Calu3 (cell line): ENCODE data around the gene NBEAL2. TPM values are rescaled to one million over a fixed set of nuclear protein-coding genes. Genes with fewer than 3 reads are reported as not detected.

ENCODE experiments used
- BruUV-seq: library from RNA; stranded (reverse); fragments of 400-500 nt; replicated peaks from 2 replicates; lab custom pipeline; 2021; lab: Mats Ljungman, UMichigan
- CTCF ChIA-PET: fragments of 300-600 bp; sonication (Branson Sonifier 250); formaldehyde crosslinking; loops from one replicate; lab custom pipeline; 2022; ENCODE audit warnings: antibody characterized with exemption; lab: Charles Lee
- DNase-seq: peaks from one replicate; pipeline ENCODE4 v3.0.0; 2022
- H3K27ac Mint-ChIP-seq: one replicate; pipeline ENCODE4 v1.8.0; 2022; ENCODE audit warnings: mixed read lengths; ENCODE audit not compliant: unreplicated experiment
- H3K27me3 Mint-ChIP-seq: one replicate; pipeline ENCODE4 v1.8.0; 2022; ENCODE audit warnings: mixed read lengths; ENCODE audit not compliant: unreplicated experiment
- H3K36me3 Mint-ChIP-seq: one replicate; pipeline ENCODE4 v1.8.0; 2022; ENCODE audit warnings: mild to moderate bottlenecking, moderate library complexity, mixed read lengths; ENCODE audit not compliant: insufficient read depth, unreplicated experiment
- H3K4me1 Mint-ChIP-seq: one replicate; pipeline ENCODE4 v1.8.0; 2022; ENCODE audit warnings: mild to moderate bottlenecking, low read depth, mixed read lengths; ENCODE audit not compliant: unreplicated experiment
- H3K4me3 Mint-ChIP-seq: one replicate; pipeline ENCODE4 v1.8.0; 2022; ENCODE audit warnings: mild to moderate bottlenecking, low read depth, moderate library complexity, mixed read lengths; ENCODE audit not compliant: unreplicated experiment
- H3K9me3 Mint-ChIP-seq: one replicate; pipeline ENCODE4 v1.8.0; 2022; ENCODE audit warnings: low read depth, mixed read lengths; ENCODE audit not compliant: unreplicated experiment
- CTCF ChIP-seq: fragments of 200-600 bp; IDR thresholded peaks from one replicate; pipeline ENCODE4 v1.8.0; 2022; ENCODE audit warnings: antibody characterized with exemption; ENCODE audit not compliant: unreplicated experiment
- intact Hi-C: fragments of 100-400 bp; cut with micrococcal nuclease; formaldehyde crosslinking; loops from one replicate; pipeline ENCODE4 v1.10.0; 2022; ENCODE audit not compliant: unreplicated experiment
- total RNA-seq: library from RNA; stranded (reverse); gene quantifications from 2 replicates; pipeline ENCODE4 v1.2.3, GENCODE V29; 2022

The NBEAL2 gene
- total RNA-seq, 1 experiment from 2014 or later, result 143 TPM

GRCh38 chr3:47041114-47041513 lies 61.6 kb downstream of the NBEAL2 start:
- no peak for TF ChIP-seq CTCF
- Mint-ChIP-seq H3K27ac (no peak overlapping the region), H3K9me3 (no peaks in the 10 kb centered on the region), H3K4me1 (no peaks in the 10 kb centered on the region), H3K36me3 (peaks cover 32% of the 10 kb centered on the region), H3K4me3 (no peak overlapping the region), H3K27me3 (no peaks in the 10 kb centered on the region)
- intact Hi-C loops, result no loop called here
- BruUV-seq, result no TSS peak
- CTCF ChIA-PET, result interaction anchor here (0.8 kb wide), 1 partner anchor 1387 kb away, joined by 24 read pairs; no protein-coding TSS in a partner anchor
- DNase-seq, result no peak

GRCh38 chr3:47042231-47042791 lies 62.8 kb downstream of the NBEAL2 start:
- H3K9me3 Mint-ChIP-seq, result no peaks in the 10 kb centered on the region
- DNase-seq, result no peak
- H3K4me1 Mint-ChIP-seq, result no peaks in the 10 kb centered on the region
- intact Hi-C loops, result no loop called here
- no TSS peak for BruUV-seq
- no peaks in the 10 kb centered on the region for H3K27me3 Mint-ChIP-seq
- CTCF ChIA-PET, result no interaction called here
- TF ChIP-seq CTCF, result no peak
- no peak overlapping the region for H3K4me3 Mint-ChIP-seq
- H3K27ac Mint-ChIP-seq, result no peak overlapping the region
- peaks cover 24% of the 10 kb centered on the region for H3K36me3 Mint-ChIP-seq

- Mint-ChIP-seq H3K27me3 (no peaks in the 10 kb centered on the region), H3K9me3 (no peaks in the 10 kb centered on the region), H3K4me1 (no peaks in the 10 kb centered on the region), H3K4me3 (no peak overlapping the region), H3K36me3 (peaks cover 16% of the 10 kb centered on the region), H3K27ac (no peak overlapping the region)
- no peak for TF ChIP-seq CTCF
- no peak for DNase-seq
- intact Hi-C loops, result no loop called here
- CTCF ChIA-PET, result no interaction called here
- BruUV-seq, result no TSS peak
Measured at GRCh38 chr3:47047069-47047468, 67.6 kb downstream of the NBEAL2 start.

- CTCF ChIA-PET, result no interaction called here
- Mint-ChIP-seq H3K4me3 (no peak overlapping the region), H3K4me1 (no peaks in the 10 kb centered on the region), H3K9me3 (no peaks in the 10 kb centered on the region), H3K36me3 (peaks cover 14% of the 10 kb centered on the region), H3K27ac (no peak overlapping the region), H3K27me3 (no peaks in the 10 kb centered on the region)
- BruUV-seq, result no TSS peak
- intact Hi-C loops, result no loop called here
- no peak for TF ChIP-seq CTCF
- no peak for DNase-seq
Measured at GRCh38 chr3:47047673-47048072, 68.2 kb downstream of the NBEAL2 start.
